ENCODE data around the gene LHX5.

Gene LHX5

GRCh38 chr12:113471619-113472171 lies at the start of gene LHX5:
Gene LHX5, minus strand, starts transcription at chr12:113471871. Its CDS starts 373 bp downstream, at chr12:113471498.
- H3K27ac ChIP-seq (ENCODE audit: low read depth, low read length) = no peak within 1 kb of the TSS
- no peaks in the 10 kb centered on the region for H3K9me3 ChIP-seq (ENCODE audit: control insufficient read depth in 1 of 2, low read length in 2 of 2)
- H3K36me3 ChIP-seq (ENCODE audit: control insufficient read depth in 1 of 2, insufficient read depth in 2 of 2, low read length in 2 of 2) = no peaks in the 10 kb centered on the region
- H3K27me3 ChIP-seq (ENCODE audit: control insufficient read depth in 1 of 2, insufficient read depth in 2 of 2, low read length in 2 of 2) = peaks cover 81 to 91% of the 10 kb centered on the region in 2 donors
- no peak within 1 kb of the TSS for H3K9ac ChIP-seq (ENCODE audit: low read depth in 1 of 2, low read length in 2 of 2)
- peaks cover 0 to 8% of the 10 kb centered on the region in 2 donors for H3K4me1 ChIP-seq (ENCODE audit: control insufficient read depth in 1 of 2, insufficient read depth in 2 of 2, low read length in 2 of 2)
- H3K4me3 ChIP-seq (ENCODE audit: low read depth in 1 of 2, low read length in 2 of 2) = no peak within 1 kb of the TSS

DNA sequence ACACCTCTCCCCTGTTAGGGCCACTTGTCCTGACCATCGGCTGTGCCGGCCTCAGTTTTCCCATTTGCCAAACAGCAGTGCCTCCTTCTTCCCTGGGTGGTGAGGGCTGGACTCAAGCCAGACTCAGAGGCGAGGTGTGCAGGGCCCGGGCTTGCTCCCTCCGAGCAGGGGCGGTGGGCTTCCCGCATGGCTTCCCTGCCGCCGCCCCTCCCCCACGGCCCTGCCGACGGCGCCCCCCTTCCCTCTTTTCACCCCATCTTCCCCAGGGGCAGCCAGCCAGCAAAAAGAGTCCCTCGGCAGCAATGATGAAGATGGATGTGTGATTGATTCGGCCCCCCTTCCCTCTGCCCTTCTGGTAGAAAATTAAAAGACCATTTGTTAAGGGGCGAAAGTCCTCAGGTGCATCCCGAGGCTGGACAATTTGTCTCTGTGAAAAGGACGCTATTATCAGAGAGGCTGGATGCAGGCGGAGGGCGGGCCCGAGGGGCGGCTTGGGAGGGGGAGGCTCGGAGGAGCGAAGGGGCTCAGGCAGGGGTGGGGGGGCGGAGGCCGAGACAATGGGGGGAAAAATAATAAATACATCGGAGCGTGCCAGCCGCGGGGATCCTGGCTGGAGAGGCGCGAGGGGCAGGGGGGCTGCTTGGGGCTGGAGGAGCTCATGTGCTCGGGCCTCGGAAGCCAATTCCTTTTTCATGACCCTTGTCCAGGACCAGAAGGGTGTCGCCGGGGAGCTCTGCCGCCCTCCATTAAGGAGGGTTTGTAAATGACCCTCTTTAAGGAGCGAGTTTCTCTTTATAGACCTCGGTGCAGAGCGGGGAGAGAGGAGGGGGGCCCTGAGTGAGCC lies 48.0 kb upstream of the LHX5 start:
- Histone ChIP-seq H3K27me3 (ENCODE audit: control insufficient read depth in 1 of 2, insufficient read depth in 2 of 2, low read length in 2 of 2) (peaks cover 18 to 36% of the 10 kb centered on the region in 2 donors), H3K4me3 (ENCODE audit: low read depth in 1 of 2, low read length in 2 of 2) (no peak overlapping the region), H3K9ac (ENCODE audit: low read depth in 1 of 2, low read length in 2 of 2) (no peak overlapping the region), H3K36me3 (ENCODE audit: control insufficient read depth in 1 of 2, insufficient read depth in 2 of 2, low read length in 2 of 2) (no peaks in the 10 kb centered on the region), H3K9me3 (ENCODE audit: control insufficient read depth in 1 of 2, low read length in 2 of 2) (no peaks in the 10 kb centered on the region), H3K4me1 (ENCODE audit: control insufficient read depth in 1 of 2, insufficient read depth in 2 of 2, low read length in 2 of 2) (no peaks in the 10 kb centered on the region), H3K27ac (ENCODE audit: low read depth, low read length) (no peak overlapping the region)

DNA sequence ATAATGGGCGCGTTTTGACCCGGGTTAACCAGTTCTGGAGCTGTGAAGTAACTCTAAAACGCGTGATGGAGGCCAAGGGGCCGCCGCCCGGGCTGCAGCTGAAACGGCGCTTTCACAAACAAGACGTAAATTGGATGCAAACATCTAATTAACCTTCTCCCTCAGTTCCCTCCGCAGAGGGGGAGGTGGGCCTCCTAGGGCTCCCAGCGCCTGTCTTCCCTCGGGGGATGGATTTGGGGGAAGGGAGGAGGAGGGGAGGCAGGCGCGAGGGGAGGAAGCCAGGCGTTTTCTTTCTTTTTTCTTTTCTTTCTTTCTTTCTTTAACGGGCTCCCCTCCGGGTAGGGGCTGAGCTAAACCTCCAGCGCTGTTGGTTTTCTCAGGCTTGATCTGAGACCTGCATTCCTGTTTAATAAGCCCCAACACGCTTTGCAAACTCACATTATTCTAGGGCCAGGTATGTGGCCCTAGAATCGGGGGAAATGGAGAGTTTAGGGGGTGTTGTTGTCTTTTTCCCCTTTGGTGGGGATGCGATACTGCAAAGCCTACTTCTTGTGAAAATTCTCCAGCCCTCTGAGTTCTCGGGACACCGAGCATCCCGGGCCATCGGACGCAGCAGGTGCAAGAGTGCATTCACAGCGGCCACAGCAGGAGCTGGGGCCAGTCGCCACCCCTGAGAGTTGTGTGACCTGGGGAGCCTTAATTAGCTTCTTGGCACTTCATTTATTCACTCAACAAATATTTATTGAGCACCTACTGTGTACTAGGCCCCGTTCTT lies 43.6 kb upstream of the LHX5 start:
- Histone ChIP-seq H3K27me3 (ENCODE audit: control insufficient read depth in 1 of 2, insufficient read depth in 2 of 2, low read length in 2 of 2) (peaks cover 14 to 27% of the 10 kb centered on the region in 2 donors), H3K9me3 (ENCODE audit: control insufficient read depth in 1 of 2, low read length in 2 of 2) (no peaks in the 10 kb centered on the region), H3K36me3 (ENCODE audit: control insufficient read depth in 1 of 2, insufficient read depth in 2 of 2, low read length in 2 of 2) (no peaks in the 10 kb centered on the region), H3K4me3 (ENCODE audit: low read depth in 1 of 2, low read length in 2 of 2) (no peak overlapping the region), H3K4me1 (ENCODE audit: control insufficient read depth in 1 of 2, insufficient read depth in 2 of 2, low read length in 2 of 2) (no peaks in the 10 kb centered on the region), H3K27ac (ENCODE audit: low read depth, low read length) (no peak overlapping the region), H3K9ac (ENCODE audit: low read depth in 1 of 2, low read length in 2 of 2) (no peak overlapping the region)

GRCh38 chr12:113514602-113515001 lies 42.9 kb upstream of the LHX5 start:
- peaks cover 14 to 25% of the 10 kb centered on the region in 2 donors for H3K27me3 ChIP-seq (ENCODE audit: control insufficient read depth in 1 of 2, insufficient read depth in 2 of 2, low read length in 2 of 2)
- H3K4me3 ChIP-seq (ENCODE audit: low read depth in 1 of 2, low read length in 2 of 2) = no peak overlapping the region
- no peaks in the 10 kb centered on the region for H3K36me3 ChIP-seq (ENCODE audit: control insufficient read depth in 1 of 2, insufficient read depth in 2 of 2, low read length in 2 of 2)
- H3K4me1 ChIP-seq (ENCODE audit: control insufficient read depth in 1 of 2, insufficient read depth in 2 of 2, low read length in 2 of 2) = no peaks in the 10 kb centered on the region
- no peak overlapping the region for H3K27ac ChIP-seq (ENCODE audit: low read depth, low read length)
- no peaks in the 10 kb centered on the region for H3K9me3 ChIP-seq (ENCODE audit: control insufficient read depth in 1 of 2, low read length in 2 of 2)
- H3K9ac ChIP-seq (ENCODE audit: low read depth in 1 of 2, low read length in 2 of 2) = no peak overlapping the region

DNA sequence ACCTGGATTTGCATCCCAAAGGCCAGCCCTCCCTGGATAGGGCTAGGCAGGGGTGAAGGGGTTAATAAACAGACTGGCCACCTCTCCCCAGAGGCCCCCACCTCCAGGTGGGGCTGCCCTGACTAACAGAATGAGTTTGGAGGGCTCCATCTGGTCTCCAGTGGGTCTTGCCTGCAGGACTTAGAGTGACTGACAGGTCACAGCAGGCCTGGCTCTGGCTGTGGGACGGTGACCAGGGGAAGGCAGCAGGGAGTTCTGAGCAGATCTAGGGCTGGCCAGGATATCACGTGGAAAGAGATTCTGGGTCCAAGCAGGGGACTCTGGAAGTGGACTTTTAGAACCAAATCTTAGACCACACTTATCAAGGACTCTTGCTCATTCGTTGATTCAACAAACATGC lies 40.9 kb upstream of the LHX5 start:
- H3K9ac ChIP-seq (ENCODE audit: low read depth in 1 of 2, low read length in 2 of 2) = no peak overlapping the region
- no peaks in the 10 kb centered on the region for H3K4me1 ChIP-seq (ENCODE audit: control insufficient read depth in 1 of 2, insufficient read depth in 2 of 2, low read length in 2 of 2)
- no peak overlapping the region for H3K27ac ChIP-seq (ENCODE audit: low read depth, low read length)
- H3K36me3 ChIP-seq (ENCODE audit: control insufficient read depth in 1 of 2, insufficient read depth in 2 of 2, low read length in 2 of 2) = no peaks in the 10 kb centered on the region
- H3K4me3 ChIP-seq (ENCODE audit: low read depth in 1 of 2, low read length in 2 of 2) = no peak overlapping the region
- no peaks in the 10 kb centered on the region for H3K9me3 ChIP-seq (ENCODE audit: control insufficient read depth in 1 of 2, low read length in 2 of 2)
- H3K27me3 ChIP-seq (ENCODE audit: control insufficient read depth in 1 of 2, insufficient read depth in 2 of 2, low read length in 2 of 2) = peaks cover 7 to 12% of the 10 kb centered on the region in 2 donors

DNA sequence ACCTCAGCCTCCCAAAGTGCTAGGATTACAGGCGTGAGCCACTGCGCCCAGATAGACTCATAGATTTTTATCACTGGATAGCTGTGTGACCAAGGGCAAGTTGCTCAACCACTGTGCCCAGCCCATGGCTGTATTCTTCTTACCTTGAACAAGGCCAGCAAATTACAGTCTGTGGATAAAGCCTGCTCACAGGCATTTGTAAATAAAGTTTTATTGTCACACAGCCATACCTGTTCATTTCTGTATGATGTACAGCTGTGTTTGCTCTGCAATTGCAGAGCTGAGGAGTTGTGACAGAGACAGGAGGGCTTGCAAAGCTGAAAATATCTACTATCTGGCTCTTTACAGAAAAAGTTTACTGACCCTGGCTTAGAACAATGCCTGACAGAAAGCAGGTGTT lies 35.2 kb upstream of the LHX5 start:
- Histone ChIP-seq H3K36me3 (ENCODE audit: control insufficient read depth in 1 of 2, insufficient read depth in 2 of 2, low read length in 2 of 2) (no peaks in the 10 kb centered on the region), H3K9me3 (ENCODE audit: control insufficient read depth in 1 of 2, low read length in 2 of 2) (no peaks in the 10 kb centered on the region), H3K27ac (ENCODE audit: low read depth, low read length) (no peak overlapping the region), H3K9ac (ENCODE audit: low read depth in 1 of 2, low read length in 2 of 2) (no peak overlapping the region), H3K4me3 (ENCODE audit: low read depth in 1 of 2, low read length in 2 of 2) (no peak overlapping the region), H3K27me3 (ENCODE audit: control insufficient read depth in 1 of 2, insufficient read depth in 2 of 2, low read length in 2 of 2) (no peaks in the 10 kb centered on the region), H3K4me1 (ENCODE audit: control insufficient read depth in 1 of 2, insufficient read depth in 2 of 2, low read length in 2 of 2) (no peaks in the 10 kb centered on the region)

DNA sequence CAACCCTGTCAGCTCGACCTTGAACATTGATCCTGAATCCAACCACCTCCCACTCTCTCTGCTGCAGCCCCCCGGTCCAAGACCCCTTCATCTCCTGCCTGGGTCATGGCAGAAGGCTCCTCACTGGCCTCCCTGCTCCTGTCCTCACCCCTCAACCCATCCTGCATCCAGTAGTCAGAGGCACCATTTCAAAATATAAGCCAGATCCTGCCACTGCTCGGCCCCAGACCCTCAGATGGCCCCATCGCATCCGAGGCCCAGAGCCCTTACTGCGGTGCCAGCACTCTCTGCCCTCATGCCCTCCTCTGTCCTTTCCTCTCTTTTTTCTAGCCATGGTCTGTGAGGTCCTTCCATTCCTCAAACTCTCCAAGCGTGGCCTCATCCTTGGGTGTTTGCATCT lies 34.3 kb upstream of the LHX5 start:
- peaks cover 9% of the 10 kb centered on the region in 2 donors for H3K27me3 ChIP-seq (ENCODE audit: control insufficient read depth in 1 of 2, insufficient read depth in 2 of 2, low read length in 2 of 2)

DNA sequence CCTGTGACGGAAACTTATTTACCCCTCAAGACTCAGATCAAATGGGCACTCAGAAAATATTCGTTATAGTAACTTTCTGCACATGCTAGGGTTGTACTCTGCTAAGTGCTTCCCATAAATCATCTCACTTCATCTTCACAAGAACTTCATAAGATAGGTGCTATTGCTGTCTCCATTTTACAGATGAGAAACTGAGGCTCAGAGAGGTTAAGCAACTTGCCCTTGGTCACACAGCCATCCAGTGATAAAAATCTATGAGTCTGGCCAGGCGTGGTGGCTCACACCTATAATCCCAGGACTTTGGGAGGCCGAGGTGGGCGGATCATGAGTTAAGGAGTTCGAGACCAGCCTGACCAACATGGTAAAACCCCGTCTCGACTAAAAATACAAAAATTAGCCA lies 33.2 kb upstream of the LHX5 start:
- peaks cover 13 to 17% of the 10 kb centered on the region in 2 donors for H3K27me3 ChIP-seq (ENCODE audit: control insufficient read depth in 1 of 2, insufficient read depth in 2 of 2, low read length in 2 of 2)
- H3K4me1 ChIP-seq (ENCODE audit: control insufficient read depth in 1 of 2, insufficient read depth in 2 of 2, low read length in 2 of 2) = no peaks in the 10 kb centered on the region
- no peak overlapping the region for H3K9ac ChIP-seq (ENCODE audit: low read depth in 1 of 2, low read length in 2 of 2)
- no peak overlapping the region for H3K27ac ChIP-seq (ENCODE audit: low read depth, low read length)
- no peaks in the 10 kb centered on the region for H3K9me3 ChIP-seq (ENCODE audit: control insufficient read depth in 1 of 2, low read length in 2 of 2)
- H3K4me3 ChIP-seq (ENCODE audit: low read depth in 1 of 2, low read length in 2 of 2) = no peak overlapping the region
- no peaks in the 10 kb centered on the region for H3K36me3 ChIP-seq (ENCODE audit: control insufficient read depth in 1 of 2, insufficient read depth in 2 of 2, low read length in 2 of 2)

More for the DNA sequence above, 34.3 kb upstream of the LHX5 start:
- no peaks in the 10 kb centered on the region for H3K4me1 ChIP-seq (ENCODE audit: control insufficient read depth in 1 of 2, insufficient read depth in 2 of 2, low read length in 2 of 2)
- H3K9me3 ChIP-seq (ENCODE audit: control insufficient read depth in 1 of 2, low read length in 2 of 2) = no peaks in the 10 kb centered on the region
- H3K4me3 ChIP-seq (ENCODE audit: low read depth in 1 of 2, low read length in 2 of 2) = no peak overlapping the region
- H3K27ac ChIP-seq (ENCODE audit: low read depth, low read length) = no peak overlapping the region
- no peak overlapping the region for H3K9ac ChIP-seq (ENCODE audit: low read depth in 1 of 2, low read length in 2 of 2)
- H3K36me3 ChIP-seq (ENCODE audit: control insufficient read depth in 1 of 2, insufficient read depth in 2 of 2, low read length in 2 of 2) = no peaks in the 10 kb centered on the region

- no peak overlapping the region for H3K4me3 ChIP-seq (ENCODE audit: low read depth in 1 of 2, low read length in 2 of 2)
- H3K9me3 ChIP-seq (ENCODE audit: control insufficient read depth in 1 of 2, low read length in 2 of 2) = no peaks in the 10 kb centered on the region
- no peak overlapping the region for H3K27ac ChIP-seq (ENCODE audit: low read depth, low read length)
- H3K36me3 ChIP-seq (ENCODE audit: control insufficient read depth in 1 of 2, insufficient read depth in 2 of 2, low read length in 2 of 2) = no peaks in the 10 kb centered on the region
- peaks cover 19 to 26% of the 10 kb centered on the region in 2 donors for H3K27me3 ChIP-seq (ENCODE audit: control insufficient read depth in 1 of 2, insufficient read depth in 2 of 2, low read length in 2 of 2)
- H3K9ac ChIP-seq (ENCODE audit: low read depth in 1 of 2, low read length in 2 of 2) = no peak overlapping the region
- no peaks in the 10 kb centered on the region for H3K4me1 ChIP-seq (ENCODE audit: control insufficient read depth in 1 of 2, insufficient read depth in 2 of 2, low read length in 2 of 2)
Observed at GRCh38 chr12:113500782-113501311, 29.2 kb upstream of the LHX5 start.

GRCh38 chr12:113500306-113500675 lies 28.6 kb upstream of the LHX5 start:
- H3K9me3 ChIP-seq (ENCODE audit: control insufficient read depth in 1 of 2, low read length in 2 of 2) = no peaks in the 10 kb centered on the region
- no peak overlapping the region for H3K9ac ChIP-seq (ENCODE audit: low read depth in 1 of 2, low read length in 2 of 2)
- H3K27me3 ChIP-seq (ENCODE audit: control insufficient read depth in 1 of 2, insufficient read depth in 2 of 2, low read length in 2 of 2) = peaks cover 19 to 26% of the 10 kb centered on the region in 2 donors
- no peak overlapping the region for H3K4me3 ChIP-seq (ENCODE audit: low read depth in 1 of 2, low read length in 2 of 2)
- H3K4me1 ChIP-seq (ENCODE audit: control insufficient read depth in 1 of 2, insufficient read depth in 2 of 2, low read length in 2 of 2) = no peaks in the 10 kb centered on the region
- H3K27ac ChIP-seq (ENCODE audit: low read depth, low read length) = no peak overlapping the region
- H3K36me3 ChIP-seq (ENCODE audit: control insufficient read depth in 1 of 2, insufficient read depth in 2 of 2, low read length in 2 of 2) = no peaks in the 10 kb centered on the region

Data from duodenal mucosa (tissue), 2 donors.